Activated naive CD4-positive, alpha-beta T cell treated with anti-CD3 and anti-CD28 coated beads, Interleukin-2, amount 10 ng/mL, durations not matched to agents 5 hours and 36 hours (primary cell): ENCODE measurements around the gene OSTF1. TPM values are rescaled to one million over a fixed set of nuclear protein-coding genes. Genes with fewer than 3 reads are reported as not detected.

ENCODE experiments used
- total RNA-seq, 2 experiments: library from RNA; stranded (reverse); gene quantifications; one replicate each; pipeline ENCODE4 v1.2.3, GENCODE V29; 2021

The OSTF1 gene, protein sequence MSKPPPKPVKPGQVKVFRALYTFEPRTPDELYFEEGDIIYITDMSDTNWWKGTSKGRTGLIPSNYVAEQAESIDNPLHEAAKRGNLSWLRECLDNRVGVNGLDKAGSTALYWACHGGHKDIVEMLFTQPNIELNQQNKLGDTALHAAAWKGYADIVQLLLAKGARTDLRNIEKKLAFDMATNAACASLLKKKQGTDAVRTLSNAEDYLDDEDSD
- 100 to 1,000 TPM; 103 to 108 TPM for total RNA-seq

DNA sequence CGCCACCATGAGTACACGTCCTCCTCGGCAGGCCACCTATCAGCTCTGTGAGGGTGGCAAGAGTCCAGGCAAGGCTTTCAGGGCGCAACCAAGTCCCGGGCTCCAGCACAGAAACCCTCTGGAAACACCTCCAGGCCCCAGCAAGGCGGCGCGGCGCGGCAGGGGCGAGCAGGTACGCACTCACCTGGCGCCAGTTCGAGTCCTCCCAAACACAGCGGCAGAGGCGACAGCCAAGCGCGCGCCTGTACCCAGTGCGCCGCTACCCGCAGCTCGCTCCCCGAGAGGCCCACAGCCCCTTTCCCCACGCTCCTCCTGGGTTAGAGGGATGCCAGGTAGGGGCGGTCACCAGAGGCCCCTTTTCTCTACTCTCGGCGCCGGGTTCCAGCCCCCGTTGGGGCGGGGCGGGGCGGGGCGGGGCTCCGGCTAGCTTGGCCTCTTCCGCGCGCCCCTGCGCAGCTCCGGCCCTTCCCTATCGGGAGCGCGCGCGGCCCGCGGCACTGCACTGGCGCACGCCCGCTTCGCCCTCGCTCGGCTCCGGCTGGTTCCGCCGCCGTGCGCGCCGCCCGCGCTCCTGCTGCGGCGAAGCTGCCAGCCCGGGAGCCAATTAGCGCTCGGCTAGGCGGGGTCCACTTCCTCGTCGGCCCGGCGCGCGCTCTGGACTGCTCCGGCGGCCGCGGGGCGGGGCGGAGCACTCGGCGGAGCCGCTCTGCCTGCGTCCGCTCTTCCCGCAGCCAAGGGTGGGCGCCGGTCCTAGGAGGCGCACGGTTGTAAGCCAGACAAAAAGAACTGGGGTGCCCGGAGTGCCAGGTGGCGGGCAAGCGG, at the start of gene OSTF1, which contains the start of gene NMRK1:
Gene OSTF1, plus strand, starts transcription at position 691 of the 822 bp plus-strand sequence. CDS start 179 bp downstream, outside the sequence.
Gene NMRK1, minus strand, starts transcription at position 332 of the 822 bp plus-strand sequence. CDS start 5,040 bp downstream, outside the sequence.

Other genes with a start within 250 kb of the OSTF1 start
- not detected for gene TRPM6, start 200.6 kb upstream of the OSTF1 start, total RNA-seq
- 10 to 100 TPM; 15.1 to 16.6 TPM for gene C9orf40, start 135.6 kb upstream of the OSTF1 start, total RNA-seq
- 10 to 100 TPM; 27.7 to 28.0 TPM for gene CARNMT1, start 60.2 kb upstream of the OSTF1 start, total RNA-seq
- gene NMRK1, start 359 bp upstream of the OSTF1 start, total RNA-seq = 10 to 100 TPM; 43.5 to 50.2 TPM